Sigmoid colon (tissue), 7 donors: ENCODE measurements around the gene SLC38A3. TPM values are rescaled to one million over a fixed set of nuclear protein-coding genes. Genes with fewer than 3 reads are reported as not detected.

Experiments
- DNase-seq: peaks from one replicate; pipeline ENCODE4 v3.0.0-alpha.2; 2019
- H3K27ac ChIP-seq, 4 donors: fragments of 200-600 bp; sonication (generic); one replicate each; pipeline ENCODE4 v1.5.1; 2016 to 2019; ENCODE audit warnings: mild to moderate bottlenecking in 1 of 4
- H3K27me3 ChIP-seq, 3 donors: fragments of 200-600 bp; sonication (generic); one replicate each; pipeline ENCODE4 v1.5.1; 2019; ENCODE audit warnings: mild to moderate bottlenecking in 1 of 3
- H3K36me3 ChIP-seq, 4 donors: fragments of 200-600 bp; sonication (generic); one replicate each; pipeline ENCODE4 v1.5.1; 2016 to 2019
- H3K4me1 ChIP-seq, 4 donors: fragments of 200-600 bp; sonication (generic); one replicate each; pipeline ENCODE4 v1.5.1; 2017 to 2019
- H3K4me3 ChIP-seq, 4 donors: fragments of 200-600 bp; sonication (generic); one replicate each; pipeline ENCODE4 v1.5.1; 2017 to 2019; ENCODE audit warnings: mild to moderate bottlenecking in 2 of 4, moderate library complexity in 1 of 4
- H3K9me3 ChIP-seq, 4 donors: fragments of 200-600 bp in 3 of 4; sonication (generic) in 3 of 4; one replicate each; pipeline versions ENCODE4 v1.5.1 to v1.6.1; 2013 to 2019
- CTCF ChIP-seq, 4 experiments: fragments of 450-650 bp in 3 of 4; fragments of 200-600 bp in 1 of 4; IDR thresholded peaks; one replicate each; pipeline ENCODE4 v1.5.1; 2016 to 2019; ENCODE audit warnings: antibody characterized with exemption in 4 of 4, mild to moderate bottlenecking in 3 of 4, moderate library complexity in 2 of 4
- EP300 ChIP-seq, 4 donors: sonication (generic); formaldehyde crosslinking; IDR thresholded peaks; one replicate each; pipeline ENCODE4 v1.6.1; 2017; ENCODE audit warnings: antibody characterized with exemption in 4 of 4
- POLR2A ChIP-seq, 2 donors: fragments of 450-650 bp; IDR thresholded peaks; one replicate each; pipeline ENCODE4 v1.6.1; 2016; ENCODE audit warnings: antibody characterized with exemption in 2 of 2, mild to moderate bottlenecking in 2 of 2, moderate library complexity in 2 of 2
- POLR2AphosphoS5 ChIP-seq, 4 donors: sonication (generic); formaldehyde crosslinking; IDR thresholded peaks; one replicate each; pipeline ENCODE4 v1.6.1; 2017; ENCODE audit warnings: antibody characterized with exemption in 4 of 4
- WGBS, 2 donors: extraction: QIAGEN DNeasy Blood & Tissue Kit; methylation state at CpG; one replicate each; pipeline ENCODE4 v1.1.7; 2013; 5-methylcytosine and 5-hydroxymethylcytosine counted together
- intact Hi-C: fragments of 100-400 bp; cut with DNase I; formaldehyde crosslinking; loops from one replicate; pipeline ENCODE4 v1.15.1; 2023
- polyA plus RNA-seq, 3 donors: library from polyadenylated mRNA; stranded (reverse); fragments of 200-250 nt; gene quantifications; one replicate each; pipeline ENCODE4 v1.2.3, GENCODE V29; 2013
- total RNA-seq, 4 donors: library from RNA; depleted of rRNA; stranded (reverse); fragments of >200 nt; gene quantifications; one replicate each; pipeline ENCODE4 v1.1.0, GENCODE V29; 2016
- donor health status: healthy with polysubstance abuse.
- donor health status: Bipolar disorder and iron deficiency.
- donor health status: healthy.

SLC38A3 gene
- total and polyA plus RNA-seq, 7 donors, result 0.07 to 0.28 TPM; not detected in 5

GRCh38 chr3:50258979-50259378 lies 53.9 kb downstream of the SLC38A3 start:
- H3K27me3 ChIP-seq, result no peaks in the 10 kb centered on the region
- peak in 1 of 4 donors; percentile 5 for TF ChIP-seq POLR2AphosphoS5 (IDR thresholded peaks at IDR 0.05)
- no peak for TF ChIP-seq POLR2A (IDR thresholded peaks at IDR 0.05)
- peak overlapping the region; percentile 93 to 99 (median 99) for H3K27ac ChIP-seq
- H3K36me3 ChIP-seq, result peaks cover 20 to 54% (median 34%) of the 10 kb centered on the region in 4 donors
- WGBS, 2 donors, result 75 to 81% methylated on average over 16 of the region's 16 CpGs
- H3K4me1 ChIP-seq, result peaks cover 4 to 46% (median 29%) of the 10 kb centered on the region in 4 donors
- no peaks in the 10 kb centered on the region for H3K9me3 ChIP-seq
- DNase-seq, result no peak
- intact Hi-C loops, result no loop called here
- no peak overlapping the region for H3K4me3 ChIP-seq

GRCh38 chr3:50259432-50260026 lies 54.5 kb downstream of the SLC38A3 start:
- peak; percentile 74 for DNase-seq
- intact Hi-C loops, result loop anchor here (1.0 to 5.0 kb wide), 2 partner anchors 14 to 68 kb away; partner anchors contain the start of gene TUSC2
- WGBS, 2 donors, result 58 to 61% methylated on average over 18 of the region's 18 CpGs
- TF ChIP-seq POLR2AphosphoS5 (IDR thresholded peaks at IDR 0.05) (no peak), POLR2A (IDR thresholded peaks at IDR 0.05) (no peak), CTCF (IDR thresholded peaks at IDR 0.05) (no peak), EP300 (IDR thresholded peaks at IDR 0.05) (no peak)
- Histone ChIP-seq H3K27me3 (no peaks in the 10 kb centered on the region), H3K4me3 (peak overlapping the region in 3 of 4 donors; percentile 53 to 73 (median 72)), H3K4me1 (peaks cover 4 to 52% (median 33%) of the 10 kb centered on the region in 4 donors), H3K9me3 (no peaks in the 10 kb centered on the region), H3K36me3 (peaks cover 20 to 50% (median 31%) of the 10 kb centered on the region in 4 donors), H3K27ac (peak overlapping the region; percentile 93 to 99 (median 99))

GRCh38 chr3:50260027-50260941 lies 55.2 kb downstream of the SLC38A3 start:
- H3K27ac ChIP-seq, result peak overlapping the region; percentile 93 to 99 (median 99)
- DNase-seq, result peak; percentile 97
- H3K27me3 ChIP-seq, result no peaks in the 10 kb centered on the region
- intact Hi-C loops, result loop anchor here (1.0 to 5.0 kb wide), 2 partner anchors 13 to 67 kb away; partner anchors contain the start of gene TUSC2
- H3K9me3 ChIP-seq, result no peaks in the 10 kb centered on the region
- 1 to 2% methylated on average over 70 of the region's 70 CpGs for WGBS, 2 donors
- peaks cover 20 to 42% (median 25%) of the 10 kb centered on the region in 4 donors for H3K36me3 ChIP-seq
- TF ChIP-seq EP300 (IDR thresholded peaks at IDR 0.05), result no peak
- peak; percentile 74 to 90 (median 84) for TF ChIP-seq POLR2AphosphoS5 (IDR thresholded peaks at IDR 0.05)
- peak; percentile 92 to 99 (median 96) for TF ChIP-seq CTCF (IDR thresholded peaks at IDR 0.05)
- peak in 1 of 2 donors; percentile 30 for TF ChIP-seq POLR2A (IDR thresholded peaks at IDR 0.05)
- H3K4me1 ChIP-seq, result peaks cover 4 to 52% (median 39%) of the 10 kb centered on the region in 4 donors
- H3K4me3 ChIP-seq, result peak overlapping the region; percentile 53 to 73 (median 67)

- Histone ChIP-seq H3K9me3 (no peaks in the 10 kb centered on the region), H3K4me1 (peaks cover 0 to 56% (median 46%) of the 10 kb centered on the region in 4 donors), H3K27me3 (no peaks in the 10 kb centered on the region), H3K36me3 (peaks cover 20 to 35% (median 25%) of the 10 kb centered on the region in 4 donors), H3K4me3 (peak overlapping the region in 3 of 4 donors; percentile 53 to 73 (median 72)), H3K27ac (peak overlapping the region; percentile 93 to 99 (median 99))
- no peak for DNase-seq
- TF ChIP-seq POLR2AphosphoS5 (IDR thresholded peaks at IDR 0.05), result no peak
- no peak for TF ChIP-seq EP300 (IDR thresholded peaks at IDR 0.05)
- no peak for TF ChIP-seq POLR2A (IDR thresholded peaks at IDR 0.05)
- TF ChIP-seq CTCF (IDR thresholded peaks at IDR 0.05), result no peak
- WGBS, 2 donors, result 81 to 88% methylated on average over 5 of the region's 5 CpGs
- intact Hi-C loops, result loop anchor here (1.0 to 5.0 kb wide), 2 partner anchors 12 to 66 kb away; partner anchors contain the start of gene TUSC2
These were observed 55.9 kb downstream of the SLC38A3 start for GRCh38 chr3:50260942-50261441.
